Fibroblast of skin of scalp (primary cell): Measurements from ENCODE around the gene CRK.
A peak's percentile ranks its signal among the peaks of the same experiment; 100 is the strongest.
"Not testable (repeated sequence)": the region's sequence is repeated elsewhere in the genome, so short reads cannot be mapped to it uniquely, and the experiment has no call there.

ENCODE experiments used
- DNase-seq: peaks from one replicate; pipeline ENCODE4 v3.0.0-alpha.2; 2013

Gene CRK

DNA sequence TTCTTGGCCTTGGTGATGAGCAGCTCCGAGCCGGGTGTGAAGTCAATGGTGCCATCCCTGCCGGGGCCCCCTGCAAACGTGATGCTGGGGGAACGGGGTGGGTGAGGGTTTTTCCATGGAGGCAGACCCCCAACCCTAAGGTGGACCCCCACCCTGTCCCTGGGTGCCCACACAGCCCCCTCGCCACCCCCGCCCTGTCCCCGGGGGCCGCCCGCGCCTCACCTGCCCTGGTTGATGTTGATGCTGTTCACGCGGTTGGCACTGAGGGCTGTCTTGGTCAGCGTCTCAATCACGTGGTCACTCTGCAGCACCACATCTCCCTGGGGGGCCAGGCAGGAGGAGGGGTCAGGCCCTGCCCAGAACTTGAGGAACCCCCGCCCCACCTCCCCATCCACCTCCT, 11.2 kb upstream of the CRK start:
- DNase-seq: no peak

- no peak for DNase-seq
Measured at GRCh38 chr17:1464186-1464585, 8.2 kb upstream of the CRK start.

GRCh38 chr17:1462164-1463112, 6.4 kb upstream of the CRK start:
- no peak for DNase-seq

- peak; percentile 41 for DNase-seq
Measured at GRCh38 chr17:1461198-1461944, 5.3 kb upstream of the CRK start.

- DNase-seq: no peak
Measured at GRCh38 chr17:1460233-1460632, 4.2 kb upstream of the CRK start.

DNA sequence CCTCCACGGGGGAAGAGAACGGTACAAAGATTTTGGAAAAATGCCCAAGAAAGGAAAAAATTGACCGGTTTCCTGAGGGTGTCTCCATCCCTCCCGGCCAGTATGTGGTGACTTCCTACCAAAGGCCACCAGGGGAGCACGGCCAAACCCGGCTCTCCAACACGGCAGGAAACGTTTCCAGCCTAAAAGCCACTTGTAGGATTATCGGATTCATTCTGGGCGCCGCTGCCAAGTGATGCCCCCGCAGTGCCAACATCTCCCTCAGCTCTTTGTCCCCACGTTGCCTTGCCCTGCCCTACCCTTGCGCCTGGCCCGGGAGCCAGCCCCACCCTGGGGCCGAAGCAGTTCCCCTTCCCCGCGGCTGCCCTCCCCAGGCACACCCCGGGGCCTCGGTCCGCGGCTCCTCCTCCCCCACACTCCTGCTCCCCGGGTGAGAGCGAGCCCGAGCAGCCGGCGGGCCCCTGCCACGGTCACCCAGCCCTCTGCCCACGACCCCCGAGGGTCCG, 688 bp downstream of the CRK start:
- DNase-seq: peak; percentile 77

DNA sequence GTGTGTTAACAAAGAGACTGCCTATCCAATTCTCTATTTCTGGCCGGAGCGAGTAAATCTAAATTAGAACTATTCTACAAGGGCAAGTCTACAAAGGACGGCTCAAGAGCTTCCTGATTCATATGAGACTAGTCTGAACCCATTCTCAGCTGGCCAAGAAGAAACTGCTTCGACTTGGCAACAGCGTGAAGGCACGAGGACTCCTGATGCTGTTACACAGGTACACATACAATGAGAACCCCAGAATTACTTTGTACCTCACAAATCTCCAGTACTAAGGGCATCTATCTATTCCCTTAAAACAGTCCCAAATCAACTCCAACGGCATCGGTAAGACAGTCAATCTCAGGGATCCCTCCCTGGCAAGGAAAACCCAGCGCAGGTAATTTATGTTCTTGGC, 1.5 kb downstream of the CRK start:
- no peak for DNase-seq

- DNase-seq: not testable (repeated sequence)
Measured at GRCh38 chr17:1453694-1454093, 2.3 kb downstream of the CRK start.

DNA sequence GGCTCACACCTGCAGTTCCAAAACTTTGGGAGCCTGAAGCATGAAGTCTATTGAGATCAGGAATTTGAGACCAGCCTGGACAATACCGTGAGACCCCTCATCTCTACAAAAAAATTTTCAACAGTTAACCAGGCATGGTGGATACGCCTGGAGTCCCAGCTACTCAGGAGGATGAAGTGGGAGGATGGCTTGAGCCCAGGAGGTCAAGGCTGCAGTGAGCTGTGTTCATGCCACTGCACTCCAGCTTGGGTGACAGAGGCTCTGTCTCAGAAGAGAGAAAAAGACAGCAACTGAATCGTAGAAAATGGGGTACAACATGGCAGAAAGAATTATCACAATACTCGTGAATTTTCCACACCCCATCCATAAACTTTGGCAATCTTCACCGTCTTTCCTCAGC, 3.2 kb downstream of the CRK start:
- no peak for DNase-seq

DNA sequence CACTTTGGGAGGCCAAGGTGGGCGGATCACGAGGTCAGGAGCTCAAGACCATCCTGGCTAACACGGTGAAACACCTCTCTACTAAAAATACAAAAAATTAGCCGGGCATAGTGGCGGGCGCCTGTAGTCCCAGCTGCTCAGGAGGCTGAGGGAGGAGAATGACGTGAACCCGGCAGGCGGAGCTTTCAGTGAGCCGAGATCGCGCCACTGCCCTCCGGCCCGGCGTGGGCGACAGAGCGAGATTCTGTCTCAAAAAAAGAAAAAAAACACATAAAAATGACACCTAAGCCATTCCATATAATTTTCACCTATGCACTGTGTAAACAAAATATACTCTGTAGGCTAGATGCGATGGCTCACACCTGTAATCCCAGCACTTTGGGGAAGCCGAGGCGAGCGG, 5.8 kb downstream of the CRK start:
- DNase-seq: not testable (repeated sequence)

DNA sequence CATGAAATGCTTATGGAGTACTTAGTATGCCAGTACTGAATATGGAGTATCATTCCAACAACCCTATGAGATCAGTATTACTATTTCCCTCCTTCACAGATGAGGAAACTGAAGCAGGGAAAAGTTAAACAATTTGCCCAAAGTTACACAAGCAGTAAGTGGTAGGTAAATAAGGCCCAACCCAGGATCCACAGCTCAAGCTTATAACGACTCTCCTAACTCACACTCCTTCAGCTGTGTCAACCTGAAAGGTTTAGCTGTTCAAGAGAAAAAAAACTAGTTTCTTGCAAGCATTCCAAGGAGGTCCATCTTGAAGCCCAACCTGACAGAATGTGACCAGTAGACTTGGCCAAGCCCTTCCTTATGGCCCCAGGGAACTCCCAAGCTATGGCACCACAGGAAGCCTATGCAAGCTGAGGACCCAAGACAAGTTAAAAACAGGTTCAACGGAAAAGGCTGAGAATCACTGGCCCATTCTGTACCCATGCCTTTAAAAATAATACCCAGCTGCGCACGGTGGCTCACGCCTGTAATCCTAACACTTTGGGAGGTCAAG, 6.5 kb downstream of the CRK start:
- no peak for DNase-seq

DNA sequence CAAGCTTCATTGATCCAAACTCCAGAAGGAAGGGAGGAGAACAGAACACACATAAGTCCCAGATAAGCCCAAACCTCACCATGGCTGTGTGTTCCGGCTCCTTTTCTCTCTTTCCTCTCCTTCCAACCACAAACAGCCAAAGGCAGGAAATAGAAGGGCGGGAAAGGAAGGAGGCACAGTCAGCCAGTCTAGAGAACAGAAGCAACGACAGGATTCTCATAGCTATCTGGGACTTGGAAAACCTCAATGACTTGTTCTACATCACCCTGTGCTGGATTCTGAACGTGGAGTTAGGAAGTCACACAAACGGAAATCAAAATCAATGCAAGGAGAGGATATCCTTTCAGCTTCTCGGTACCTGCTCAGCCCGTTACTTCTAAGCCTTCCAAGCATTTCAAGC, 9.0 kb downstream of the CRK start:
- no peak for DNase-seq

DNA sequence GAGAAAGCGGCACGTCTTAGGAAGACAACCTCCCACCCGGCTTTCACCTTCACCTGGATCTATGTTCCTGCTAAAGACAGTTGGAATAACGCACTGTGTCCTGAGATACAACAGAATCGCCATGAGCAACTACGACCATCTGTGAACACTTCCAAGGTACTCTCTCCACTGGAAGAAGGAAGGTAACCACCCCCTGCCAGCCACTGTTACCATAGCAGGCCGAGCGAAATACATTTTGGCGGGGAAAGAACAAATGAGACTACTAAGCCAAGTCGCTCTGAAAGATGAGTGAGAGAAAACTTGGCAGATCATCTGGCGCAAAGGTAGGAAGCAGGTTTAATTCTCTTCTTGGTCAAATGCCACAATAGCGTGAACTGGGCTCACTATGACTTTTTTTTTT, 9.8 kb downstream of the CRK start:
- no peak for DNase-seq

GRCh38 chr17:1445695-1446094, 10.3 kb downstream of the CRK start:
- DNase-seq: not testable (repeated sequence)

DNA sequence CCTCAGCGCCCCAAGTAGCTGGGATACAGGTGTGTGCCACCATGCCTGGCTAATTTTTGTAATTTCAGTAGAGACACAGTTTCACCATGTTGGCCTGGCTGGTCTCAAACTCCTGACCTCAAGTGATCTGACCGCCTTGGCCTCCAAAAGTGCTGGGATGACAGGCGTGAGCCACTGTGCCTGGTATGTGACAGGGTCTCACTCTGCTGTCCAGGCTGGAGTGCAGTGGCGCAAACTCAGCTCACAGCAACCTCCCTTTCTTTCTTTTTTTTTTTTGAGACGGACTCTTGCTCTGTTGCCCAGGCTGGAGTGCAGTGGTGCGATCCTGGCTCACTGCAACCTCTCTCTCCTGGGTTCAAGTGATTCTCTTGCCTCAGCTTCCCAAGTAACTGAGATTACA, 13.3 kb downstream of the CRK start:
- not testable (repeated sequence) for DNase-seq

DNA sequence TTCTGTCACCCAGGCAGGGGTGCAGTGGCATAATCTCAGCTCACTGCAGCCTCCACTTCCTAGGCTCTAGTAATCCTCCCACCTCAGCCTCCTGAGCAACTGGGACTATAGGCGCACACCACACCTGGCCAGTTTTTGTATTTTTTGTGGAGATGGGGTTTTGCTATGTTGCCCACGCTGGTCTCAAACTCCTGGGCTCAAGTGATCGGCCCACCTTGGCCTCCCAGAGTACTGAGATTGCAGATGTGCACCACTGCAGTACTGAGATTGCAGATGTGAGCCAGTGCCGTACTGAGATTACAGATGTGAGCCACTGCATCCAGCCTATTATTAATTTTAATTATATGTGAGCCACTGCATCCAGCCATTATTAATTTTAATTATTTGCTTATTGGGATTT, 13.8 kb downstream of the CRK start:
- DNase-seq: no peak

DNA sequence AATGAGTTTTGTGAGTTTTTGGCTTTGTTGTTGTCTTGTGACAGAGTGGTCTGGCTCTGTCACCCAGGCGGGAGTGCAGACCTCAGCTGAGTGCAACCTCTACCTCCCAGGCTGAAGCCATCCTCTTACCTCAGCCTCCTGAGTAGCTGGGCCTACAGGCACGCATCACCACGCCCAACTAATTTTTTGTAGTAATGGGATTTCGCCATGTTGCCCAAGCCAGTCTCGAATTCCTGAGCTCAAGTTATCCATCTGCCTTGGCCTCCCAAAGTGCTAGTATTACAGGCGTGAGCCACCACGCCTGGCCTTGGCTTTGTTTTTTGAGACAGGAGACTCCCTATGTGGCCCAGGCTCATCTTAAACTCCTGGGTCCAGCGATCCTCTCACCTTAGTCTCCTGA, 15.1 kb downstream of the CRK start:
- no peak for DNase-seq

DNA sequence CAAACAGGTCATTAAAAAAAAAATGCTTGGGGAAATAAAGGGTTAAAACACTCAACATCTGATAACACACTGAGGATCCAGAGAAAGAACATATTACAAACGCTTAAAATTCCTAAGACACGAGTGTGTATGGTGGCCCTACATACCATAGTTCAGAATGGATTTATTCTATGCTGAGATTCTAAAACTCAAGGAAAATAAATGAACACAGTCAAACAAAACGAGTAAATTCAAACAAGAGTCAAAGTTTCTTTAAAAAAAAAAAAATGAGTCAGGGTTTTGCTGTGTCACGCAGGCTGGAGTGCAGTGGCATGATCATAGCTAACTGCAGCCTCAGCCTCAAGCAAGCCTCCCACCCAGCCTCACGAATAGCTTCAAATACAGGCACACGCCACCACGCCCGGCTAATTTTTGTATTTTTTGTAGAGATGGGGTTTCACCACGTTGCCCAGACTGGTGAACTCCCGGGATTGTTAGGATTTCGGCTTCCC, 17.4 kb downstream of the CRK start:
- DNase-seq: peak; percentile 82

DNA sequence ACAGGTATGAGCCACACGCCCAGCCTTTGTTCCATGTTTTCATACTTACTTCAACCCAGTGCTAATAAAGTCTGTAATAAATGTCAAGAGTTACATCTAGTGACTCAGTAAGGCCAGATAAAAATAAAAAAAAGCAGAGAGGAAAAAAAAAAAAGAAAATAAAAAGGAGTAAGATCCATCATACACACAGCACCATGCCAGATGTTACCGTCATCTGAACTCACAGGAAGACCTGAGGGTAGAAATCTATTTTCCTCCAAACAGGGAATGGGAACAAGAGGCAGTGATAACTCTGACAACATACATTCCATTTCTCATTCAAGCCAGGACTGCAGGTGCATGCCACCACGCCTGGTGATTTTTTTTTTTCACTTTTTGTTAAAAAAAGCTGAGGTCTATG, 20.7 kb downstream of the CRK start:
- DNase-seq: no peak

GRCh38 chr17:1434150-1434549, 21.9 kb downstream of the CRK start:
- no peak for DNase-seq

GRCh38 chr17:1431631-1432104, 24.4 kb downstream of the CRK start:
- DNase-seq: no peak

DNA sequence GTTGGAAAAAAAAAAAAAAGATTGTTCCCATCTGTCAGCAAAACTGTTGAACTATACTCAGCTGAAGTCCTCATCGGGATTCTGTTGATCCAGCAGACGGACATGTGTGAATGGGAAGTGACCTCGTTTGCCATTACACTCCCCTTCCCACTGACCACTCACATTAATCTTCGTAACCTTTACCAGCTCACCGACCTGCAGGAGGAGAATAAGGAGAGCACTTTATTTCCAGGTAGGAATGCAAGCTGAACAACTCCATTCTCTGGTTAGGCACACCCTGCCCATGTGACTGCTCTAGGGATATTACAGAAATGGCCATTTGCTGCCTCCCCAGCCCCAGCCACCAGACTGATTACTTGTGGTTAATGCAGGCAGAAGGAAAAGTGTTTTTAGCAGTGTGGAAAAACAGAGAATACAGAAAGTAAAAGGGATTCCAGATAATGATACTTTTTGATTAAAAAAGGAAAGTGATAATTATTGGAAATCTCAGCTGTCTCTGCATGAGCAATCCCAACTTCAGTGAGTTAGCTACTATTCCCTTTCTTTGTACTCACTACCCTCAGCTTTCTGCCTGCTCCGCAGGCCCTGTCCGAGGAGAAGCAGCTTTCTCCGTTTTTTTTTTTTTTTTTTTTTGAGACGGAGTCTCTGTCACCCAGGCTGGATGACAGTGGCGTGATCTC, 32.4 kb downstream of the CRK start:
- DNase-seq: no peak
